ENCODE data around the gene SLX4IP.

The SLX4IP gene

GRCh38 chr20:10513061-10513460 lies 78.0 kb downstream of the SLX4IP start:
- no peak for TF ChIP-seq POLR2AphosphoS5 (IDR thresholded peaks at IDR 0.05; ENCODE audit: low read depth, low read length)
- TF ChIP-seq FOXP2 (optimal IDR thresholded peaks at IDR 0.05; ENCODE audit: borderline replicate concordance, extremely low read depth, extremely low read length, insufficient read depth): no peak
- TF ChIP-seq, protein P1, sequence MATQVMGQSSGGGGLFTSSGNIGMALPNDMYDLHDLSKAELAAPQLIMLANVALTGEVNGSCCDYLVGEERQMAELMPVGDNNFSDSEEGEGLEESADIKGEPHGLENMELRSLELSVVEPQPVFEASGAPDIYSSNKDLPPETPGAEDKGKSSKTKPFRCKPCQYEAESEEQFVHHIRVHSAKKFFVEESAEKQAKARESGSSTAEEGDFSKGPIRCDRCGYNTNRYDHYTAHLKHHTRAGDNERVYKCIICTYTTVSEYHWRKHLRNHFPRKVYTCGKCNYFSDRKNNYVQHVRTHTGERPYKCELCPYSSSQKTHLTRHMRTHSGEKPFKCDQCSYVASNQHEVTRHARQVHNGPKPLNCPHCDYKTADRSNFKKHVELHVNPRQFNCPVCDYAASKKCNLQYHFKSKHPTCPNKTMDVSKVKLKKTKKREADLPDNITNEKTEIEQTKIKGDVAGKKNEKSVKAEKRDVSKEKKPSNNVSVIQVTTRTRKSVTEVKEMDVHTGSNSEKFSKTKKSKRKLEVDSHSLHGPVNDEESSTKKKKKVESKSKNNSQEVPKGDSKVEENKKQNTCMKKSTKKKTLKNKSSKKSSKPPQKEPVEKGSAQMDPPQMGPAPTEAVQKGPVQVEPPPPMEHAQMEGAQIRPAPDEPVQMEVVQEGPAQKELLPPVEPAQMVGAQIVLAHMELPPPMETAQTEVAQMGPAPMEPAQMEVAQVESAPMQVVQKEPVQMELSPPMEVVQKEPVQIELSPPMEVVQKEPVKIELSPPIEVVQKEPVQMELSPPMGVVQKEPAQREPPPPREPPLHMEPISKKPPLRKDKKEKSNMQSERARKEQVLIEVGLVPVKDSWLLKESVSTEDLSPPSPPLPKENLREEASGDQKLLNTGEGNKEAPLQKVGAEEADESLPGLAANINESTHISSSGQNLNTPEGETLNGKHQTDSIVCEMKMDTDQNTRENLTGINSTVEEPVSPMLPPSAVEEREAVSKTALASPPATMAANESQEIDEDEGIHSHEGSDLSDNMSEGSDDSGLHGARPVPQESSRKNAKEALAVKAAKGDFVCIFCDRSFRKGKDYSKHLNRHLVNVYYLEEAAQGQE (IDR thresholded peaks at IDR 0.05; ENCODE audit: insufficient read depth in 1 of 2, low read depth in 2 of 2, low read length in 2 of 2): no peak
- no peak for TF ChIP-seq SIN3A (IDR thresholded peaks at IDR 0.05; ENCODE audit: borderline replicate concordance, insufficient read depth, low read length)
- TF ChIP-seq TAF1 (IDR thresholded peaks at IDR 0.05; ENCODE audit: borderline replicate concordance, insufficient read depth, low read length): no peak

DNA sequence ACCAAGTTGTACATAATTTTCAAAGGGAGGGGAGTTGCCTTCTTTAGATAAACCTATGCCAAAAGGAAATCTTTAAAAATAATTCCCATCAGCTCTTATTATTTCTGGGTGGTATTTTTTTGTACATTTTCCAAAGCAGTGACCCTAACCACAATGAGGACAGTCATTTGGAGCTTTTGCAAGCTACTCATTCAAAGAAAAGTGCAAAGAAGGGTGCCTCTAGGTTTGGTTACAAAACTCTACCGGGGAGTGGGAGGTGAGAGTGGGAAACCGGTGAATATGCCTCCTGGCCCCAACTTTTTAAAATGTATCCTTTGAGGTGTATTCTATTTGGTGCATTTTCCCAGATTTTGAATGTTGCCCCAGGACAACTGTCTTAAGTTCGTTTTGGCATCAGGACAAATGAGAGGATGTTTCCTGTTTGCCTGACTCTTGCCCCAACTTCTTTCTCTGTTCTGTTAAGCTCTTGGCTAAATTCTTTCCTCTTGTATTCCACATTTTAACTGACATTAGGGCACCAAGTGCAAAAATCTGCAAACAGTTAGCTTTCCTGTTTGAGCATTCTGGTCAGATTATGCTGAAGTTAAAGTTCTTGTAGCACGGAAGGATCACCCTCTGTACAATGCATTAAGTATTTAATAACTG lies 78.9 kb downstream of the SLX4IP start:
- TF ChIP-seq, protein P1 (IDR thresholded peaks at IDR 0.05; ENCODE audit: insufficient read depth in 1 of 2, low read depth in 2 of 2, low read length in 2 of 2): no peak
- no peak for TF ChIP-seq TAF1 (IDR thresholded peaks at IDR 0.05; ENCODE audit: borderline replicate concordance, insufficient read depth, low read length)
- TF ChIP-seq SIN3A (IDR thresholded peaks at IDR 0.05; ENCODE audit: borderline replicate concordance, insufficient read depth, low read length): no peak
- no peak for TF ChIP-seq FOXP2 (optimal IDR thresholded peaks at IDR 0.05; ENCODE audit: borderline replicate concordance, extremely low read depth, extremely low read length, insufficient read depth)
- TF ChIP-seq POLR2AphosphoS5 (IDR thresholded peaks at IDR 0.05; ENCODE audit: low read depth, low read length): no peak

- no peak for TF ChIP-seq SIN3A (IDR thresholded peaks at IDR 0.05; ENCODE audit: borderline replicate concordance, insufficient read depth, low read length)
- TF ChIP-seq, protein P1 (IDR thresholded peaks at IDR 0.05; ENCODE audit: insufficient read depth in 1 of 2, low read depth in 2 of 2, low read length in 2 of 2): no peak
- no peak for TF ChIP-seq TAF1 (IDR thresholded peaks at IDR 0.05; ENCODE audit: borderline replicate concordance, insufficient read depth, low read length)
- TF ChIP-seq POLR2AphosphoS5 (IDR thresholded peaks at IDR 0.05; ENCODE audit: low read depth, low read length): no peak
- TF ChIP-seq FOXP2 (optimal IDR thresholded peaks at IDR 0.05; ENCODE audit: borderline replicate concordance, extremely low read depth, extremely low read length, insufficient read depth): no peak
These were observed 81.4 kb downstream of the SLX4IP start for GRCh38 chr20:10516529-10516928.

GRCh38 chr20:10519361-10520046 lies 84.4 kb downstream of the SLX4IP start:
- no peak for TF ChIP-seq TAF1 (IDR thresholded peaks at IDR 0.05; ENCODE audit: borderline replicate concordance, insufficient read depth, low read length)
- TF ChIP-seq SIN3A (IDR thresholded peaks at IDR 0.05; ENCODE audit: borderline replicate concordance, insufficient read depth, low read length): no peak
- TF ChIP-seq, protein P1 (IDR thresholded peaks at IDR 0.05; ENCODE audit: insufficient read depth in 1 of 2, low read depth in 2 of 2, low read length in 2 of 2): no peak
- TF ChIP-seq POLR2AphosphoS5 (IDR thresholded peaks at IDR 0.05; ENCODE audit: low read depth, low read length): no peak
- TF ChIP-seq FOXP2 (optimal IDR thresholded peaks at IDR 0.05; ENCODE audit: borderline replicate concordance, extremely low read depth, extremely low read length, insufficient read depth): no peak

All from PFSK-1 (cell line).